GM21360 (cell line): ENCODE measurements around the gene LAMTOR1.

Source experiments
- ATAC-seq: cut with Tn5 transposase; IDR thresholded peaks from one replicate; pipeline ENCODE4 v1.9.1; 2021; ENCODE audit warnings: mild to moderate bottlenecking, moderate library complexity; ENCODE audit not compliant: unreplicated experiment

Gene LAMTOR1

GRCh38 chr11:72120930-72121329 is 17.8 kb upstream of the LAMTOR1 start:
- no peak for ATAC-seq

GRCh38 chr11:72119198-72119597 is 16.1 kb upstream of the LAMTOR1 start:
- ATAC-seq, result no peak

GRCh38 chr11:72116019-72116755 is 13.1 kb upstream of the LAMTOR1 start:
- no peak for ATAC-seq

- no peak for ATAC-seq
These were observed 11.5 kb upstream of the LAMTOR1 start for GRCh38 chr11:72114570-72114969.

GRCh38 chr11:72112978-72113808 is 10.1 kb upstream of the LAMTOR1 start:
- no peak for ATAC-seq

- peak; percentile 86 for ATAC-seq
These were observed 9.3 kb upstream of the LAMTOR1 start, which contains the start of gene ANAPC15 for GRCh38 chr11:72112143-72112977. Gene ANAPC15, minus strand, starts transcription at chr11:72112695. Its CDS starts 1,419 bp downstream, at chr11:72111276.

GRCh38 chr11:72111300-72112142 is 8.4 kb upstream of the LAMTOR1 start:
- ATAC-seq, result peak; percentile 2

- ATAC-seq, result no peak
These were observed 2.8 kb upstream of the LAMTOR1 start, which contains the start of gene TOMT for GRCh38 chr11:72105888-72106287. Gene TOMT, plus strand, starts transcription at chr11:72105924. Its CDS starts 28 bp downstream, at chr11:72105952.

GRCh38 chr11:72103754-72104167 is 664 bp upstream of the LAMTOR1 start:
- ATAC-seq, result no peak

- peak; percentile 12 for ATAC-seq
These were observed 509 bp downstream of the LAMTOR1 start for GRCh38 chr11:72102631-72102945.

GRCh38 chr11:72102162-72102561 is 935 bp downstream of the LAMTOR1 start:
- ATAC-seq, result no peak

GRCh38 chr11:72100462-72100861 is 2.6 kb downstream of the LAMTOR1 start:
- no peak for ATAC-seq

GRCh38 chr11:72100009-72100408 is 3.1 kb downstream of the LAMTOR1 start:
- no peak for ATAC-seq

- ATAC-seq, result no peak
These were observed 4.4 kb downstream of the LAMTOR1 start for GRCh38 chr11:72098741-72099140.

- ATAC-seq, result peak; percentile 59
These were observed 11.8 kb downstream of the LAMTOR1 start for GRCh38 chr11:72091292-72091691.

GRCh38 chr11:72088076-72088808 is 14.9 kb downstream of the LAMTOR1 start:
- no peak for ATAC-seq

GRCh38 chr11:72085621-72086351 is 17.3 kb downstream of the LAMTOR1 start:
- ATAC-seq, result no peak

GRCh38 chr11:72084965-72085364 is 18.1 kb downstream of the LAMTOR1 start:
- ATAC-seq, result no peak

GRCh38 chr11:72084076-72084475 is 19.0 kb downstream of the LAMTOR1 start:
- no peak for ATAC-seq
